H9 (cell line): ENCODE results near the gene GPHN. TPM values are rescaled to one million over a fixed set of nuclear protein-coding genes. Genes with fewer than 3 reads are reported as not detected.

Experiments used
- DNase-seq: peaks from one replicate; pipeline ENCODE4 v3.0.0-alpha.2; 2017
- H2AFZ ChIP-seq: one replicate; pipeline ENCODE4 v1.6.1; 2013; ENCODE audit warnings: mild to moderate bottlenecking, low read length, control low read depth, moderate library complexity
- H2AK5ac ChIP-seq: 2 replicates; pipeline ENCODE4 v1.6.1; 2013; ENCODE audit warnings: low read length, control low read depth, mixed read lengths; ENCODE audit not compliant: insufficient read length
- H2BK120ac ChIP-seq: one replicate; pipeline ENCODE4 v1.6.1; 2013; ENCODE audit warnings: low read depth, mild to moderate bottlenecking, low read length, control low read depth, inconsistent platforms; ENCODE audit not compliant: poor library complexity, severe bottlenecking
- H2BK12ac ChIP-seq: 2 replicates; pipeline ENCODE4 v1.6.1; 2013; ENCODE audit warnings: low read length, control low read depth, mixed read lengths, low read depth; ENCODE audit not compliant: insufficient read length
- H2BK15ac ChIP-seq: 2 replicates; pipeline ENCODE4 v1.6.1; 2013; ENCODE audit warnings: low read depth, low read length, control low read depth
- H2BK20ac ChIP-seq: one replicate; pipeline ENCODE4 v1.6.1; 2013; ENCODE audit warnings: low read depth, mild to moderate bottlenecking, low read length, control low read depth, inconsistent platforms; ENCODE audit not compliant: poor library complexity, severe bottlenecking
- H2BK5ac ChIP-seq: 2 replicates; pipeline ENCODE4 v1.6.1; 2013; ENCODE audit warnings: low read length, control low read depth, mixed read lengths; ENCODE audit not compliant: insufficient read length
- H3K14ac ChIP-seq: 2 replicates; pipeline ENCODE4 v1.6.1; 2013; ENCODE audit warnings: low read length, control low read depth; ENCODE audit not compliant: insufficient read depth
- H3K18ac ChIP-seq: 2 replicates; pipeline ENCODE4 v1.6.1; 2013; ENCODE audit warnings: low read depth, mild to moderate bottlenecking, mixed read lengths, low read length, control low read depth; ENCODE audit not compliant: insufficient read length
- H3K23ac ChIP-seq: 2 replicates; pipeline ENCODE4 v1.6.1; 2013; ENCODE audit warnings: low read length, control low read depth, mixed read lengths, low read depth; ENCODE audit not compliant: insufficient read length
- H3K23me2 ChIP-seq: 2 replicates; pipeline ENCODE4 v1.6.1; 2013; ENCODE audit warnings: low read depth, mild to moderate bottlenecking, mixed read lengths, low read length, control low read depth; ENCODE audit not compliant: insufficient read length, poor library complexity, severe bottlenecking
- H3K27ac ChIP-seq: 2 replicates; pipeline ENCODE4 v1.5.1; 2013; ENCODE audit warnings: low read length, control low read depth, mixed read lengths, low read depth; ENCODE audit not compliant: insufficient read length
- H3K27me3 ChIP-seq: 2 replicates; pipeline ENCODE4 v1.6.1; 2013; ENCODE audit warnings: low read length, control low read depth, inconsistent platforms; ENCODE audit not compliant: insufficient read depth
- H3K4ac ChIP-seq: 2 replicates; pipeline ENCODE4 v1.6.1; 2013; ENCODE audit warnings: low read depth, mild to moderate bottlenecking, control low read depth, inconsistent platforms, low read length, moderate library complexity
- H3K4me1 ChIP-seq: 2 replicates; pipeline ENCODE4 v1.6.1; 2013; ENCODE audit warnings: low read length, control low read depth, inconsistent platforms; ENCODE audit not compliant: insufficient read depth
- H3K4me2 ChIP-seq: 2 replicates; pipeline ENCODE4 v1.6.1; 2013; ENCODE audit warnings: low read length, control low read depth, mixed read lengths; ENCODE audit not compliant: insufficient read length, insufficient read depth
- H3K56ac ChIP-seq: 2 replicates; pipeline ENCODE4 v1.6.1; 2013; ENCODE audit warnings: low read depth, mild to moderate bottlenecking, mixed read lengths, low read length, control low read depth; ENCODE audit not compliant: insufficient read length
- H3K79me1 ChIP-seq: 2 replicates; pipeline ENCODE4 v1.6.1; 2013; ENCODE audit warnings: low read depth, mild to moderate bottlenecking, moderate library complexity, low read length, control low read depth, inconsistent platforms; ENCODE audit not compliant: insufficient read depth, poor library complexity, severe bottlenecking
- H3K79me2 ChIP-seq: 2 replicates; pipeline ENCODE4 v1.6.1; 2013; ENCODE audit warnings: low read length, control low read depth, inconsistent platforms; ENCODE audit not compliant: insufficient read depth
- H3K9ac ChIP-seq: 2 replicates; pipeline ENCODE4 v1.6.1; 2013; ENCODE audit warnings: low read length, control low read depth, mixed read lengths; ENCODE audit not compliant: insufficient read length; ENCODE audit errors: extremely low read depth
- H3K9me3 ChIP-seq: one replicate; pipeline ENCODE4 v1.6.1; 2013; ENCODE audit warnings: low read depth, low read length, inconsistent platforms; ENCODE audit not compliant: control insufficient read depth
- H3T11ph ChIP-seq: one replicate; pipeline ENCODE4 v1.6.1; 2013; ENCODE audit warnings: mild to moderate bottlenecking, low read length, control low read depth, inconsistent platforms
- H4K20me1 ChIP-seq: one replicate; pipeline ENCODE4 v1.6.1; 2013; ENCODE audit not compliant: control insufficient read depth, insufficient read length, insufficient read depth
- H4K5ac ChIP-seq: 2 replicates; pipeline ENCODE4 v1.6.1; 2013; ENCODE audit warnings: low read depth, mild to moderate bottlenecking, mixed read lengths, low read length, control low read depth; ENCODE audit not compliant: insufficient read length
- H4K8ac ChIP-seq: replicated peaks from 2 replicates; pipeline ENCODE4 v1.6.1; 2013; ENCODE audit warnings: low read length, control low read depth, mixed read lengths, low read depth; ENCODE audit not compliant: insufficient read length
- H4K91ac ChIP-seq: 2 replicates; pipeline ENCODE4 v1.6.1; 2013; ENCODE audit warnings: low read depth, mild to moderate bottlenecking, moderate library complexity, mixed read lengths, low read length, control low read depth; ENCODE audit not compliant: insufficient read length
- H3K27ac Mint-ChIP-seq, 3 experiments: 2 replicates in 2 of 3; 3 replicates in 1 of 3; pipeline ENCODE4 v1.8.0; 2020 to 2021; ENCODE audit warnings: mixed read lengths in 3 of 3, mild to moderate bottlenecking in 1 of 3, moderate library complexity in 1 of 3
- H3K27me3 Mint-ChIP-seq: 2 replicates; pipeline ENCODE4 v1.8.0; 2021; ENCODE audit warnings: low read depth, mild to moderate bottlenecking, moderate library complexity, mixed read lengths
- H3K36me3 Mint-ChIP-seq, 3 experiments: 2 replicates in 2 of 3; 3 replicates in 1 of 3; pipeline ENCODE4 v1.8.0; 2020 to 2021; ENCODE audit warnings: low read depth in 3 of 3, mixed read lengths in 3 of 3; ENCODE audit not compliant: insufficient read depth in 1 of 3
- H3K4me1 Mint-ChIP-seq, 2 experiments: 2 replicates each; pipeline ENCODE4 v1.8.0; 2020; ENCODE audit warnings: mixed read lengths in 2 of 2
- H3K4me3 Mint-ChIP-seq, 2 experiments: 2 replicates in 1 of 2; 3 replicates in 1 of 2; pipeline ENCODE4 v1.8.0; 2020 to 2021; ENCODE audit warnings: mild to moderate bottlenecking in 2 of 2, mixed read lengths in 2 of 2, moderate library complexity in 1 of 2
- H3K9me3 Mint-ChIP-seq, 2 experiments: 2 replicates in 1 of 2; 3 replicates in 1 of 2; pipeline ENCODE4 v1.8.0; 2020; ENCODE audit warnings: mild to moderate bottlenecking in 2 of 2, mixed read lengths in 2 of 2, moderate library complexity in 1 of 2
- WGBS: extraction: QIAGEN DNeasy Blood & Tissue Kit; methylation state at CpG from one replicate; pipeline ENCODE4 v1.1.7; 2013; ENCODE audit warnings: missing lambda C conversion rate, low lambda C conversion rate, mixed read lengths; ENCODE audit not compliant: insufficient read length; ENCODE audit errors: extremely low coverage; 5-methylcytosine and 5-hydroxymethylcytosine counted together
- total RNA-seq: library from RNA; stranded (reverse); gene quantifications from 2 replicates; pipeline ENCODE4 v1.2.1, GENCODE V29; 2021
- TF ChIP-seq, protein P1 (sequence below): fragments of 200-600 bp; sonication (generic); conservative IDR thresholded peaks from 3 replicates; pipeline ENCODE4 v1.8.0; 2021; ENCODE audit warnings: antibody characterized with exemption, mild to moderate bottlenecking

Gene GPHN
- total RNA-seq, 1 experiment from 2014 or later: 16.1 TPM

DNA sequence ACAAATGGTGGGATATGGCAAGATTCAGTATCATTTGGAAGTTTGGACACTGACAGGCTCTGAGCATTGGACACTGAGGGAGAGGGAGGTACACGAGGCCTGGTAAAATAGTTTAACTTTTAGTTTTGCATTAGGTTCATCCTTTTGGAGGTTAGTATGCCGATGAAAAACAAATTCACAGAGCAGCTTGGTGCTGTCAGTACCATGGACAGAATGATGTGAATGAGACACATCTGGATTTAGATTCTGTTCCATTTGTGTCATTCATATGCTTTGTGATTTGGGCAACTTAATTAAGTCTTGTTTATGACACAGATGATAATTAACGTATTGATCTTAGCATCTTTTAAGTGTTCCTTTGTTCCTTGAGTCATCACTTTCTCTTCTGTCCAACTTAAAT is 33.7 kb downstream of the GPHN start:
- TF ChIP-seq, protein P1, sequence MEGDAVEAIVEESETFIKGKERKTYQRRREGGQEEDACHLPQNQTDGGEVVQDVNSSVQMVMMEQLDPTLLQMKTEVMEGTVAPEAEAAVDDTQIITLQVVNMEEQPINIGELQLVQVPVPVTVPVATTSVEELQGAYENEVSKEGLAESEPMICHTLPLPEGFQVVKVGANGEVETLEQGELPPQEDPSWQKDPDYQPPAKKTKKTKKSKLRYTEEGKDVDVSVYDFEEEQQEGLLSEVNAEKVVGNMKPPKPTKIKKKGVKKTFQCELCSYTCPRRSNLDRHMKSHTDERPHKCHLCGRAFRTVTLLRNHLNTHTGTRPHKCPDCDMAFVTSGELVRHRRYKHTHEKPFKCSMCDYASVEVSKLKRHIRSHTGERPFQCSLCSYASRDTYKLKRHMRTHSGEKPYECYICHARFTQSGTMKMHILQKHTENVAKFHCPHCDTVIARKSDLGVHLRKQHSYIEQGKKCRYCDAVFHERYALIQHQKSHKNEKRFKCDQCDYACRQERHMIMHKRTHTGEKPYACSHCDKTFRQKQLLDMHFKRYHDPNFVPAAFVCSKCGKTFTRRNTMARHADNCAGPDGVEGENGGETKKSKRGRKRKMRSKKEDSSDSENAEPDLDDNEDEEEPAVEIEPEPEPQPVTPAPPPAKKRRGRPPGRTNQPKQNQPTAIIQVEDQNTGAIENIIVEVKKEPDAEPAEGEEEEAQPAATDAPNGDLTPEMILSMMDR: no peak
- peaks cover 5% of the 10 kb centered on the region; the same call in 1 of the 2 replicates for H3K79me2 ChIP-seq
- no peak overlapping the region for H3K4me2 ChIP-seq
- no peak overlapping the region for H2BK5ac ChIP-seq
- Mint-ChIP-seq H3K27me3 (no peaks in the 10 kb centered on the region; the same call in 1 of the 2 replicates), H3K36me3 (peaks cover 3 to 9% (median 4%) of the 10 kb centered on the region in 3 experiments; a peak in 6 of 7 replicates), H3K9me3 (peaks cover 9 to 12% of the 10 kb centered on the region in 2 experiments), H3K27ac (no peak overlapping the region; a peak in 1 of 7 replicates), H3K4me1 (peaks cover 4 to 10% of the 10 kb centered on the region in 2 experiments), H3K4me3 (no peak overlapping the region; a peak in 1 of 5 replicates)
- H4K91ac ChIP-seq: no peak overlapping the region
- no peak overlapping the region for H3T11ph ChIP-seq
- H3K79me1 ChIP-seq: no peaks in the 10 kb centered on the region
- no peaks in the 10 kb centered on the region for H3K4me1 ChIP-seq
- no peak overlapping the region for H3K23ac ChIP-seq
- H4K8ac ChIP-seq: no peak overlapping the region
- H4K5ac ChIP-seq: no peak overlapping the region
- H3K14ac ChIP-seq: no peak overlapping the region
- no peak overlapping the region for H3K27ac ChIP-seq
- no peaks in the 10 kb centered on the region for H3K27me3 ChIP-seq
- no peak overlapping the region for H3K18ac ChIP-seq
- H2AFZ ChIP-seq: no peak overlapping the region
- WGBS: no CpG with 5 or more reads among the region's 3 CpGs
- no peak for DNase-seq
- no peak overlapping the region for H2AK5ac ChIP-seq
- H3K9me3 ChIP-seq: no peaks in the 10 kb centered on the region
- no peak overlapping the region for H3K56ac ChIP-seq
- no peak overlapping the region for H2BK12ac ChIP-seq
- H3K4ac ChIP-seq: no peak overlapping the region
- no peak overlapping the region for H3K9ac ChIP-seq
- no peak overlapping the region for H2BK20ac ChIP-seq
- H4K20me1 ChIP-seq: no peaks in the 10 kb centered on the region
- H2BK15ac ChIP-seq: no peak overlapping the region
- H3K23me2 ChIP-seq: no peaks in the 10 kb centered on the region
- H2BK120ac ChIP-seq: no peak overlapping the region
